ENCODE results near the gene SEMA4C. TPM values are rescaled to one million over a fixed set of nuclear protein-coding genes. Genes with fewer than 3 reads are reported as not detected.

SEMA4C gene
- total RNA-seq, 1 donor from 2014 or later: 119 TPM

DNA sequence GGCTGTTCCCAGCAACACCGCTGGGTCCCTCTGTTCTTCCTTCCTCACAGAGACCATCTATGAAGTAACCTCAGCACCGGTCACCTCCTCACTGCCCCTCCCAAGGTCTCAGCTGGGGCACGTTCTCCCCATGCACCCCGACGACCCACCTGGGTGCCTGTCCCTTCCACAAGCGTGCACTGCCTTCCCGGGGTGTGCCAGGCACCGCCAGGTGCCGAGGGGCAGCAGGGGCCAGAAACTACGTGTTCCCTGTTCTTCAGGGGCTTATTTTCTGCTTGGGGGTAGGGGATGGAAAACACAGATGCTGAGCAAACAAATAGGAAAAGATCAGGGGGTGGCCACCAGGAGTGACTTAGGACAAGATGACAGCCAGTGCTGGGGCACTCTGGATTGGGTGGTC, 30.4 kb upstream of the SEMA4C start:
- H3K4me1 Mint-ChIP-seq (ENCODE audit: low read depth, unreplicated experiment): peaks cover 3% of the 10 kb centered on the region
- peaks cover 4% of the 10 kb centered on the region for H3K27me3 Mint-ChIP-seq (ENCODE audit: unreplicated experiment)
- TF ChIP-seq, protein P1, sequence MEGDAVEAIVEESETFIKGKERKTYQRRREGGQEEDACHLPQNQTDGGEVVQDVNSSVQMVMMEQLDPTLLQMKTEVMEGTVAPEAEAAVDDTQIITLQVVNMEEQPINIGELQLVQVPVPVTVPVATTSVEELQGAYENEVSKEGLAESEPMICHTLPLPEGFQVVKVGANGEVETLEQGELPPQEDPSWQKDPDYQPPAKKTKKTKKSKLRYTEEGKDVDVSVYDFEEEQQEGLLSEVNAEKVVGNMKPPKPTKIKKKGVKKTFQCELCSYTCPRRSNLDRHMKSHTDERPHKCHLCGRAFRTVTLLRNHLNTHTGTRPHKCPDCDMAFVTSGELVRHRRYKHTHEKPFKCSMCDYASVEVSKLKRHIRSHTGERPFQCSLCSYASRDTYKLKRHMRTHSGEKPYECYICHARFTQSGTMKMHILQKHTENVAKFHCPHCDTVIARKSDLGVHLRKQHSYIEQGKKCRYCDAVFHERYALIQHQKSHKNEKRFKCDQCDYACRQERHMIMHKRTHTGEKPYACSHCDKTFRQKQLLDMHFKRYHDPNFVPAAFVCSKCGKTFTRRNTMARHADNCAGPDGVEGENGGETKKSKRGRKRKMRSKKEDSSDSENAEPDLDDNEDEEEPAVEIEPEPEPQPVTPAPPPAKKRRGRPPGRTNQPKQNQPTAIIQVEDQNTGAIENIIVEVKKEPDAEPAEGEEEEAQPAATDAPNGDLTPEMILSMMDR (IDR thresholded peaks at IDR 0.05; ENCODE audit: partially characterized antibody, unreplicated experiment): no peak
- peaks cover 9% of the 10 kb centered on the region for H3K9me3 Mint-ChIP-seq (ENCODE audit: unreplicated experiment)
- H3K27ac Mint-ChIP-seq (ENCODE audit: unreplicated experiment): no peak overlapping the region
- no peaks in the 10 kb centered on the region for H3K36me3 Mint-ChIP-seq (ENCODE audit: unreplicated experiment)
- DNase-seq: no peak
- no peak overlapping the region for H3K4me3 Mint-ChIP-seq (ENCODE audit: unreplicated experiment)

DNA sequence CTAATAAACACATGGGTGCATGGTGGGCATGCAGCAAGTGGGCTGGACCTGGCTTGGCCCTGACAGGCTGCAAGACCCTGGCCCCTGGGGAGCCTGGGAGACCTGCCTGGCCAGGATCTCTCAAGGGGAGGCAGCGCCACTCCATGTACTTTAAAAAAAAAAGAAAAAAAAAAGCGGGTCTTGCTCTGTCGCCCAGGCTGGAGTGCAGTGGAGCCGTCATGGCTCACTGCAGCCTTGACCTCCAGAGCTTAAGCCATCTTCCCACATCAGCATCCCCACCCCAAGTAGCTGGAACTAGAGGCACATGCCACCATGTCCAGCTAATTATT, 29.5 kb upstream of the SEMA4C start:
- no peak for DNase-seq
- Mint-ChIP-seq H3K36me3 (ENCODE audit: unreplicated experiment) (no peaks in the 10 kb centered on the region), H3K27me3 (ENCODE audit: unreplicated experiment) (peaks cover 4% of the 10 kb centered on the region), H3K4me3 (ENCODE audit: unreplicated experiment) (no peak overlapping the region), H3K4me1 (ENCODE audit: low read depth, unreplicated experiment) (peaks cover 7% of the 10 kb centered on the region), H3K9me3 (ENCODE audit: unreplicated experiment) (peaks cover 9% of the 10 kb centered on the region), H3K27ac (ENCODE audit: unreplicated experiment) (no peak overlapping the region)
- TF ChIP-seq, protein P1 (IDR thresholded peaks at IDR 0.05; ENCODE audit: partially characterized antibody, unreplicated experiment): no peak

DNA sequence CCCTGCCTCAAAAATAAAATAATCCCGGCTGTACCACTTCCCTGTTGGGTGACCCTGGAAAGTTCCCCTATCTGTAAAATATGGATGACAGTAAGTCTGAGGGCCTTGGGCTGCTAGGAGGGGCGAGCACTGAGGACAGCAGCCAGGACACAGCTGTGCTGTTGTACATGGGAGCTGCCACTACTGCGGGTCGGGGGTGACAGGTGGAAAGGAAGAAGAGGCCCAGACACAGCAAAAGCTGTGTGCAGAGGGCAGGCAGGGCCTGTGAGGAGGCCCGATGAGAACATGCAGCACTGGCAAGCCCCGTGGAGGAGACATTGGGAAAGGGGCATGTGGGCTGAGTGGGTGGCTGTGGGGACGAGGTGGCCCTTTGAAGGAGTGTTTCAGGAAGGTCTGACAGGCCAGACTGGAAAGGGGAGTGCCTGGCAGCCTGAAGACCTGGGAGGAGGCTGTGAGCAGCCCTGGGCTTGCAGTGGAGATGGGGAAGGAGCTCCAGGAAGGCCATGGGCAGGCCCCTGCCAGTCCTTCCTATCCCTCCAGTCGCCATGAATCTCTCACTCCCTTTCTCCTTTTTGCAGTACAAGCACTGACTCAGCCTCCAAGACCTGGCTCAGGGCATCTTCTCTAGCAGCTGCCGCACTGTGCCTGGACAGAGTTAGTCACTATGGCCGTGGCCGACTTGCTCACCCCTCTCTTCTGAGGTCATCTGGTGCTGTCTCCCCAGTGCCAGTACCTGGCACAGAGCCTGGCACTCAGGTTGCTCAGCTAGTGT, 28.9 kb upstream of the SEMA4C start:
- TF ChIP-seq, protein P1 (IDR thresholded peaks at IDR 0.05; ENCODE audit: partially characterized antibody, unreplicated experiment): no peak
- H3K4me3 Mint-ChIP-seq (ENCODE audit: unreplicated experiment): no peak overlapping the region
- peaks cover 4% of the 10 kb centered on the region for H3K27me3 Mint-ChIP-seq (ENCODE audit: unreplicated experiment)
- H3K36me3 Mint-ChIP-seq (ENCODE audit: unreplicated experiment): no peaks in the 10 kb centered on the region
- H3K27ac Mint-ChIP-seq (ENCODE audit: unreplicated experiment): no peak overlapping the region
- DNase-seq: no peak
- H3K9me3 Mint-ChIP-seq (ENCODE audit: unreplicated experiment): peaks cover 9% of the 10 kb centered on the region
- H3K4me1 Mint-ChIP-seq (ENCODE audit: low read depth, unreplicated experiment): peaks cover 7% of the 10 kb centered on the region

DNA sequence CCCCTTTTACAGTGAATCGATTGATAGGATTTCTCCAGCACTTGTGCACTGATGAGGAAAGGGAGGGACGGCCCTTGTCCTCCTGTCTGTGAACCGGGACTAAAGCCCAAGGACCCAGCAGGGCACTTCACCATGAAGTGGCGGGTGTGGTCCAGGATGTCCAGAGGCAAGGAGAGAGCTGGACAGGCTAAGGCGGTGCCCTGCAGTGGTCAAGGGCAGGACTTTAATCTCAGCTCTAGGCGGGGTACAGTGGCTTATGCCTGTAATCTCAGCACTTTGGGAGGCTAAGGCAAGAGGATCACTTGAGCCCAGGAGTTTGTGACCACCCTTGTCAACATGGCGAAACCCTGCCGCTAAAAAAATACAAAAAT, 28.2 kb upstream of the SEMA4C start:
- peaks cover 9% of the 10 kb centered on the region for H3K9me3 Mint-ChIP-seq (ENCODE audit: unreplicated experiment)
- TF ChIP-seq, protein P1 (IDR thresholded peaks at IDR 0.05; ENCODE audit: partially characterized antibody, unreplicated experiment): no peak
- H3K27ac Mint-ChIP-seq (ENCODE audit: unreplicated experiment): no peak overlapping the region
- DNase-seq: no peak
- H3K4me3 Mint-ChIP-seq (ENCODE audit: unreplicated experiment): no peak overlapping the region
- H3K36me3 Mint-ChIP-seq (ENCODE audit: unreplicated experiment): no peaks in the 10 kb centered on the region
- H3K4me1 Mint-ChIP-seq (ENCODE audit: low read depth, unreplicated experiment): peaks cover 7% of the 10 kb centered on the region
- peaks cover 4% of the 10 kb centered on the region for H3K27me3 Mint-ChIP-seq (ENCODE audit: unreplicated experiment)

DNA sequence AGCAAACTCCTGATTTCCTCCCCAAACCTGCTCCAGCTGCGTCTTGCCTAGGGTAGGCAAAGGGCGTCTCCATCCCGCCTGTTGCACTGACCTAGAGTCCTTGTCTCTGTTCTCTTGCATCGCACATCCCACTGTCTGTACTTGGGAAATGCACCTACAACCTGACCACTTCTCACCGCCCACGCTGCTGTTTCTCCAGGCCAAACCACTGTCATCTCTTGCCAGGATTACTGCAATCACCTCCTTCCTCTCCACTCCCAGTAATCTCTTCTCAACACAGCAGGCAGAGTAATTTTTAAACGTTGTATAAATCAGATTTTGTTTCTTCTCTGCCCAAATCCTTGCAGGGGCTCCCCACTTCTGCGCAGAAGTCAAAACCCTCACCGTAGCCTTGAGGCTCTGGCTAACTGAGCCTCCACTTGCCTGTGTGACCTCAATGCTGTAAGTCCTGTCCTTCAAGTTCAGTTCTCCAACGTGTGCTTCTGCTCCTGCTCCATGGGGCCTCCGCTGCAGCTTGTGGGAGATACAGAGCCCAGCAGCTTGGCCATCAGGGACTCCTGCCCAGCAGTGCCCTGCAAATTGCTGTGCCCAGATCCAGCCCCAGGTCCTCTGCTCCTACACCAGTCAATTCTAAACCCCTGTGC, 27.7 kb upstream of the SEMA4C start:
- Mint-ChIP-seq H3K27me3 (ENCODE audit: unreplicated experiment) (peaks cover 4% of the 10 kb centered on the region), H3K9me3 (ENCODE audit: unreplicated experiment) (peaks cover 12% of the 10 kb centered on the region), H3K36me3 (ENCODE audit: unreplicated experiment) (no peaks in the 10 kb centered on the region), H3K4me3 (ENCODE audit: unreplicated experiment) (no peak overlapping the region), H3K27ac (ENCODE audit: unreplicated experiment) (no peak overlapping the region), H3K4me1 (ENCODE audit: low read depth, unreplicated experiment) (peaks cover 7% of the 10 kb centered on the region)
- no peak for DNase-seq
- TF ChIP-seq, protein P1 (IDR thresholded peaks at IDR 0.05; ENCODE audit: partially characterized antibody, unreplicated experiment): no peak

All from glutamatergic neuron (in vitro differentiated cells).